ENCODE data around the gene PTCRA.

DNA sequence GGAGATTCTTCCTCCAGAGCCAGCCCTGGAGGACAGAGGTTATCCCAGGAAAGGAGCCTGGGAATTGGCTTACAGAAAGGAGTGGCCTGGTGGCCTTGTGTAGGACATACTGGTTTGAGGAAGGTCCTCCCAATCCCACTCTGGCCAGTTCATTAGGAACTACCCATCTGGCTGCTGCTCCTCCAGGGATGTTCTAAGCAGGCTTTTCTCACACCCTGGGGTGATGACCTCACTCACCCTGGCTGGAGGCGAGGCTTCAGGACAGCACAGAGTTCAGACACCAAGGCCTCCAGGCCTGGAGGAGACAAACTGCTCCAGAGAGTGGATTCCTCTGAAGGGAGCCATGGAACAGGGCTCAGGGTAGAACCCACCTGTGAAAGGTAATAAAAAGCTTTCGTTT is 53.6 kb downstream of the PTCRA start:
- TF ChIP-seq, protein P1, sequence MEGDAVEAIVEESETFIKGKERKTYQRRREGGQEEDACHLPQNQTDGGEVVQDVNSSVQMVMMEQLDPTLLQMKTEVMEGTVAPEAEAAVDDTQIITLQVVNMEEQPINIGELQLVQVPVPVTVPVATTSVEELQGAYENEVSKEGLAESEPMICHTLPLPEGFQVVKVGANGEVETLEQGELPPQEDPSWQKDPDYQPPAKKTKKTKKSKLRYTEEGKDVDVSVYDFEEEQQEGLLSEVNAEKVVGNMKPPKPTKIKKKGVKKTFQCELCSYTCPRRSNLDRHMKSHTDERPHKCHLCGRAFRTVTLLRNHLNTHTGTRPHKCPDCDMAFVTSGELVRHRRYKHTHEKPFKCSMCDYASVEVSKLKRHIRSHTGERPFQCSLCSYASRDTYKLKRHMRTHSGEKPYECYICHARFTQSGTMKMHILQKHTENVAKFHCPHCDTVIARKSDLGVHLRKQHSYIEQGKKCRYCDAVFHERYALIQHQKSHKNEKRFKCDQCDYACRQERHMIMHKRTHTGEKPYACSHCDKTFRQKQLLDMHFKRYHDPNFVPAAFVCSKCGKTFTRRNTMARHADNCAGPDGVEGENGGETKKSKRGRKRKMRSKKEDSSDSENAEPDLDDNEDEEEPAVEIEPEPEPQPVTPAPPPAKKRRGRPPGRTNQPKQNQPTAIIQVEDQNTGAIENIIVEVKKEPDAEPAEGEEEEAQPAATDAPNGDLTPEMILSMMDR (IDR thresholded peaks at IDR 0.05) = no peak
- TF ChIP-seq POLR2A (IDR thresholded peaks at IDR 0.05) = no peak

All from esophagus squamous epithelium (tissue), 4 donors.